Epithelial cell of esophagus (primary cell): ENCODE measurements around the gene CCDC13.

Experiments
- DNase-seq: peaks from one replicate; pipeline ENCODE4 v3.0.0; 2010; ENCODE audit warnings: low read depth
- H3K4me3 ChIP-seq: 2 replicates; pipeline ENCODE4 v1.5.1; 2011; ENCODE audit warnings: mild to moderate bottlenecking, low read length, control low read depth
- CTCF ChIP-seq: IDR thresholded peaks from 2 replicates; pipeline ENCODE4 v1.5.1; 2011; ENCODE audit warnings: low read depth, mild to moderate bottlenecking, low read length, control low read depth, inconsistent platforms; ENCODE audit not compliant: insufficient read depth; ENCODE audit errors: missing control alignments

Gene CCDC13

GRCh38 chr3:42732196-42732828 lies 40.7 kb downstream of the CCDC13 start:
- no peak for DNase-seq
- TF ChIP-seq CTCF: no peak
- no peak overlapping the region for H3K4me3 ChIP-seq

- no peak overlapping the region for H3K4me3 ChIP-seq
- DNase-seq: no peak
- no peak for TF ChIP-seq CTCF
These were observed 41.4 kb downstream of the CCDC13 start for GRCh38 chr3:42731476-42732195.

- H3K4me3 ChIP-seq: no peak overlapping the region
These were observed 42.2 kb downstream of the CCDC13 start for GRCh38 chr3:42730706-42731420.

GRCh38 chr3:42730294-42730693 lies 42.8 kb downstream of the CCDC13 start:
- no peak overlapping the region for H3K4me3 ChIP-seq
- no peak for TF ChIP-seq CTCF
- no peak for DNase-seq

More at GRCh38 chr3:42730706-42731420, 42.2 kb downstream of the CCDC13 start:
- no peak for DNase-seq
- TF ChIP-seq CTCF: no peak

GRCh38 chr3:42729404-42730145 lies 43.5 kb downstream of the CCDC13 start:
- no peak for TF ChIP-seq CTCF
- H3K4me3 ChIP-seq: no peak overlapping the region
- no peak for DNase-seq

- H3K4me3 ChIP-seq: no peak overlapping the region
- TF ChIP-seq CTCF: no peak
- no peak for DNase-seq
These were observed 44.2 kb downstream of the CCDC13 start for GRCh38 chr3:42728668-42729364.
